M059J (cell line): ENCODE results near the gene C13orf42. TPM values are rescaled to one million over a fixed set of nuclear protein-coding genes. Genes with fewer than 3 reads are reported as not detected.
"Not testable (repeated sequence)": the region's sequence is repeated elsewhere in the genome, so short reads cannot be mapped to it uniquely, and the experiment has no call there.

Source experiments
- DNase-seq: peaks from one replicate; pipeline ENCODE4 v3.0.0-alpha.2; 2012; ENCODE audit warnings: low read depth
- total RNA-seq: library from RNA; depleted of rRNA; stranded (reverse); fragments of >200 nt; shearing (Covaris generic); gene quantifications from 2 replicates; pipeline ENCODE4 v1.2.3, GENCODE V29; 2014

C13orf42 gene
- total RNA-seq, 1 experiment from 2014 or later: not detected

DNA sequence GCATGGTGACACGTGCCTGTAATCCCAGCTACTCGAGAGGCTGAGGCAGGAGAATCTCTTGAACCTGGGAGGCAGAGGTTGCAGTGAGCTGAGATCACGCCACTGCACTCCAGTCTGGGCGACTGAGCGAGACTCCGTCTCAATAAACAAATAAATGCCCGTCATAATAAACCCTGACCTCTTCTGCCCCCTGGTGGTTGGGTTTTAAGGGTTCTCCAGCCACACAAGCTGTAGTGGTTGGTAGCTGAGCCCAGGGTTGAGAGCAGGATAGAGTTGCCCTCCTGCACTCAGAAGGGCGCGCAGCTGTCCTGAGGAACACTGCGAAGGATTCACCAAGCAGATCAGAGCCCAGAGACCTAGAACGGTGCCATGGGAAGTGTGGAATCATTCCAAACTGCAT is 9.8 kb upstream of the C13orf42 start:
- DNase-seq: not testable (repeated sequence)

DNA sequence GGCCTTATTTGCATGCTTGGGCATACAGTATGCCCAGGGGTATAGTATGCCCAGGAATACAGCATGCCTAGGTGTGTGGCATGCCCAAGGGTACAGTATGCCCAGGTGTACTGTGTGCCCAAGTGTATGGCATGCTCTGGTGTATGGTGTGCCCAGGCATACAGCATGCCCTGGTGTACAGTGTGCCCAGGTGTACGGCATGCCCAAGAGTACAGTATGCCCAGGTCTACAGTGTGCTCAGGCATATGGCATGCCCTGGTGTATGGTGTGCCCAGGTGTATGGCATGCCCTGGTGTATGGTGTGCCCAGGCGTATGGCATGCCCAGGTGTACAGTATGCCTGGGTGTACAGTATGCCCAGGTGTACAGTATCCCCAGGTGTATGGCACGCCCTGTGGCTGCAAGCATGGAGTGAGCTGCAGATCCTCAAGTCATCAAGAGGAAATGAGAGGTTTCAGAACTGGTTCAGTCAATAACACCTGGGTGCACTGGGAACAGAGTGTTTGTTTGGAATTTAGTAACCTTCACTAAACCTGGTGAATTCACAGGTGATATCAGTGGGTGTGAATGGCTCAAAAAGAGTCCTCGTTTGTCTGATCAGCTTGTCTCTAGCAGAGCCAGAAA is 7.8 kb upstream of the C13orf42 start:
- no peak for DNase-seq

DNA sequence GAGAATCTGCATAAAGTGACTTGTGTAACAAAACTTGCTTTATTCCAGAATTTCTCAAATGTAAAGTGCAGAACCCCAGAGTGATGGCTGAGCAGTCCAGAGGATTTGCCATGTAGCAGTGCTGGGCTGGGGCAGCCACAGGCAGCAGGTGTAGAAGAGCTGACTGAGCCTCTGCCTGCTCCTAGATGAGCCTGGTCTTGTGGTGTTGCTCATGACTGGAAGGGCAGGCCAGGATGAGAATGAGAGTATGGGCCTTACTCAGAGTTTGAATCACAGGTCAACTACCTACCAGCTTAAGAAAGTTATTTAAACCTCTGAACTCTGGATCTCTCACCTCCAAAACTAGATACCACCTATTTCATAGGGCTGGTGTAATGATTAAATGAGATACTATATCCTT is 2.9 kb upstream of the C13orf42 start:
- DNase-seq: no peak

GRCh38 chr13:51113186-51113881 is 2.3 kb upstream of the C13orf42 start:
- no peak for DNase-seq

- DNase-seq: peak; percentile 13
Observed at GRCh38 chr13:51112771-51113170, 1.7 kb upstream of the C13orf42 start.

DNA sequence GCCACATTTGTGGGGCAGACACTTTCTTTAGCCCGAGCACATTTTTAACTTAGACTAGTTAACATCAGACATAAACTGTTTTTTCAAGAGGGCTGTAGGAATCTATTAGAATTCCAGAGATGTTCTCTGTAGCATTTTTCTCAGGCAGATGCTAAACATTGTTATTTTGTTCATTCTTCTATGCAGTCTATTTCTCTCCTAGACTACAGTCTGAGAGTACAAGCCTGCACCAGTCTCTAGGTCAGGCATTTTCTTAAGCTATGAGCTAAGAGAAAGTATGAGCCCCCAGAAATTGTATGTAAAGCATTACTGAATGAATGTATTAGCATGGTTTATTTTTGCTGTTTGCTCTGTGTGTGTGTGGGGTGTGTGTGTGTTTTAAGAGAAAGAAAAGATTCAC is 923 bp upstream of the C13orf42 start:
- DNase-seq: no peak

DNA sequence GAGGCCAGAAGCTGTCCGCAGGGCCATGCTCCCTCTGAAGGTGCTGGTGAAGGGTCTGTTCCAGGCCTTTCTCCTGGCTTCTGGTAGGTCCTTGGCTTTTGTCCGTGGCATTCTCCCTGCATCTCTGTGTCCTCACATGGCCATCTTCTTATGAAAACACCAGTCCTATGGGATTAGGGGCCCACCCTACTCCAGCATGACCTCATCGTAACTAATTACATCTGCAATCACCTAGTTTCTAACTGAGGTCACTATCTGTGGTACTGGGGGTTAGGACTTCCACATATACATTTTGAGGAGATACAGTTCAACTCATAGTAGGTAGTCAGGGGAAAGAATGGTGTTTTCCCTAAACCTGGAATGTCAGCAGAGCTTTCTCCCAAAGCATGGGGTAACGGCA is 3.1 kb downstream of the C13orf42 start:
- DNase-seq: no peak

- no peak for DNase-seq
Observed at GRCh38 chr13:51105046-51105445, 6.0 kb downstream of the C13orf42 start.

GRCh38 chr13:51101636-51102235 is 9.3 kb downstream of the C13orf42 start:
- no peak for DNase-seq

DNA sequence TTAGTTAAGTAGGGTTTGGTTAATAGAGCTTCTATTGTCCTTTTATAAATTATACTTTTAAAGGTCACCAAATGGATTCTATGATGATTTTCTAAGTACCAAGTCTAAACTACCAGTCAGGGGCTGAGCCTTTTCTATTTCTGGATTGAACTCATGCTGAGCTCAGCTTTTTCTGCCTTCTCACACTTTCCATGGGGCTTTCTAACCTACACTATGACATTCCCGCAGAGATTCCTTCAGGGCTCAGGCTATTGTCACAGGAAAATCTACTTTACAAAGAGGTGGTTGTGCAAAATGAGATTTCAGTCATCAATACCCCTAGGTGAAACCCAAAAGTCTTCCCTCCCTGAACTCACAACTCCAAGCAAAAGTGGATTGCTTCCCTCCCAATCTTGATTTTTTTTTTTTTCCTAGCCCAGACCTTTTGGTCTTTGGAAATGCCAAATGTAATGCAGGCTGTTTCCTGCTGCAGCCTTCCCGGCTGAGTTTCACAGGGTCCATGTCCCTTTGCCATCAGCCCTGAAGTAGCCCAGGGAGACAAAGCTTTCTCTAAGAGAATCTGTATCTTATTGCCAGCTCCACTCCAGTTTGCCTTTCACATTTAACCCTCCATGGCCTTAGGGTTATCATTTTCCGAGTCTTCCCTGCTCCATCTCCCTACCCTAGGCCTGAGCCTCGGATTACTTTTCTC is 13.6 kb downstream of the C13orf42 start:
- no peak for DNase-seq

DNA sequence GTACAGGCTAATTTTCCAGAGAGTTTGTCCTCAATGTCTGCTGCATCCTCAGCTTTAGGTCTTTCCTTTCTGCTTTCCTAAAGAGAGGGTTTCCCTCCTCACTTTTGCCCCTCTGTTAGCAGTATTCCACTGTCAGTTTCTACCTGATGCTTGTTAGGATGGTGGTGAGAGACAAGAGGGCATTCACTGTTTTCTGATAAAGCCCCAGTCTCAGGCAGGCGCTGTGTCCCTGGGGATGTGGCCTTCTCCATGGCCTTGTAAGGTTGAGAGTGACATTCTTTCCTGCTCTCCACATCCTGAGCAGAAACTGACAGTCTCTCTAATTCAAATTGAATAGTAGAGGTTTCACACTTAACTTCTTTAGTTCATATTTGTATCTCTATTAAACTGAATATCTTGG is 14.9 kb downstream of the C13orf42 start:
- no peak for DNase-seq

DNA sequence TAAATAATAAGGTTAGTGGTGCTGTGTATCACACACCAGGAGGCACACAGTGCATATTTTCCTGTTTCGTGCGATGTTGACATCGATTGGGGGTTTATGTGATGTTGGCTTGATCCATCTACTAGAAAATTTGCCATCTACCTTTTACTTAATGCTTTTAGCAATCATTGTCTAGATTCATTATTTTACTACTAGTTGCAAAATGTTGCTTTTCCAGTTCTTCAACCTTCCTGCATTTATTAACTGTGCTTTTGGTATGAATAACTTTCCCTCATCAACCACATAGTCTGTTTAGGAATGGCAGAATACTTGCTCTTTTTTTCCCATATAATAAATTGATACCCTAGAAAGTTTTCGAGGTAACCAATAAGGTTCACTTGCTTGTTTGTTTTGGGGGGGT is 17.5 kb downstream of the C13orf42 start:
- DNase-seq: no peak

DNA sequence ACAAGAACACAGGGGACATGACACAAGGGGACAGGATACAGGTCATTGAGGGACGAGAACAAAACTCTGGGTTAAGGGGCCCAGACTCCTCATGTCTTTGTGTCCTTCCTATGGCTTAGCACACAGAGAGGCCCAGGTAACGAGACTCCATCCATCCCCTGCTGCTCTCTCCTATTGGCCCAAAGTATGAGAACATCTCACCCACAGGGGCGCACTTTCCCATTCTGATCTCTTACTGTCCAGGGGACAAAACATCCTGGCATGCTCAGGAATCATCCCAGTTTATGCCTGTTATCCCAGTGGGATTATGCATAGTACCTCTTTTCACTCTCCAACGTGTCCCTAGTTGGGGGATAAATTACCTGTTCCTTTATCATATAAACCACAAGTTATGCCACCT is 19.2 kb downstream of the C13orf42 start:
- DNase-seq: no peak

- DNase-seq: no peak
Observed at GRCh38 chr13:51083706-51084105, 27.4 kb downstream of the C13orf42 start.

- DNase-seq: not testable (repeated sequence)
Observed at GRCh38 chr13:51080478-51081065, 30.5 kb downstream of the C13orf42 start.

DNA sequence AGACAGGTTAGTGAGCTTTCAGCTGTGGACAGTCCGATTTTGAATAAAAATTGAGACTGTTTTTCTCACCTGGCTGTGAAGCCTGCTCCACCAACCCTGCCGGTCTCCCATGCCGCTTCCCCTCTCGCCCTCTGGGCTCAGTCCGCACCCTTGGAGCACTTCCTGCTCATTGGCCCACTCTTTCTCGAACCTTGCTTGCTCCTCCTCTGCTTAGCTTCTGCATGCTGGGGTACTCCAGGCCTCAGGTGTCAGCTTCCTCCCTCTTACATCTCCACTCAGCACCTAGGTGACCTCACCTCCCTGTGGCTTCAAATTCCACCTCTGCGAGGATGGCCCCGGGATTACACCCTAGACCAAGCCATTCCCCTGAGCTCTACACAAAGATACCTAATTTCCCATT is 39.6 kb downstream of the C13orf42 start:
- DNase-seq: no peak

DNA sequence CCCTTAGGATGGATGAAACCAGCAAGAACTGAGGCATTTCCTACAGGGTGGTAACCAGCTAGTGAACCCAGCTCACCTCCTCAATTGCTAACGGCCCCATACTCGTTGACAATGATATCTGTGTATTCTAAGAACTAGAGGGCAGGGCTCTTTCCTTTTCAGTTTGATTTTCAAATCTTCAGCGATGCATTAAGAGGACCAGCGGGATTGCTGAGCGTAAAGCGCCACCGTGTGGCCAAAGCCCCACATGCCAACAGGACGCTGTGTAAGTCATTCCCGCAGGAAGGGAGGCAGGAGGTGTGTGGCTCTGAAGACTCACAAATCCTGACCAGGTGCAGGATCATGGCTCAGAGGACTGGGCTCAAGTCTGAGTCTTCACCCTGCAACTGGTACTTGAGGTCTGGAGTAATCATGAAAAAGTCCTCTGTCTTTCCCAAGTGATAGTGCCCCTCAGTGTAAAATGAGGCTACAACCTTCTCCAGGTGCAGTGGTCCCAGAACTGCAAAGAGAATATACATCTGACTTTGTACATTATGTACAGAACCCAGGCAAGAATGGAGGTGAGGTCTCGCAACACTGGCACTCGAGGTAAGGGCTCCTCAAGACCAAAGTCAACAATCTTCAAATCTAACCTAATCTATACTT is 40.9 kb downstream of the C13orf42 start:
- peak; percentile 63 for DNase-seq

- no peak for DNase-seq
Observed at GRCh38 chr13:51068501-51068900, 42.6 kb downstream of the C13orf42 start.

DNA sequence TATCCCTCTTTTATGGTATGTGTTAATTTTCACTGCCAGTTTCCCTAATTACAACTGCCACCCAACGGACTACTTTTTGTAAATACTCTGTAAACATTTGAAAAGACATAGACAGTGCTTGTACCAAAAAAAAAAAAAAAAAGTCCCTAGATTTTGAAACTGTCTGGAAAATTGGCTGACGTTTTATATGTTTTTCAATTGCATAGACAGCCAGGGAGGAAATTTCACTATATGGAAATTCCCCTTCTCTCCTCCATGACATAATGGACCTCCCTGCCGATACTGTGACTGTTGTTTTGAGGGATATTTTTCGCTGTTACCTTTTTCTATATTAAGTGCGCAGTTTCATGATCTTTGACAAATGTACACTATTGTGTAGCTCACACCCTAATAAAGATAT is 43.4 kb downstream of the C13orf42 start:
- DNase-seq: no peak

- DNase-seq: no peak
Observed at GRCh38 chr13:51067210-51067701, 43.8 kb downstream of the C13orf42 start.

GRCh38 chr13:51066091-51066831 is 44.8 kb downstream of the C13orf42 start:
- peak; percentile 93 for DNase-seq
